ENCODE data around the gene RND3.

- TF ChIP-seq, protein P1, sequence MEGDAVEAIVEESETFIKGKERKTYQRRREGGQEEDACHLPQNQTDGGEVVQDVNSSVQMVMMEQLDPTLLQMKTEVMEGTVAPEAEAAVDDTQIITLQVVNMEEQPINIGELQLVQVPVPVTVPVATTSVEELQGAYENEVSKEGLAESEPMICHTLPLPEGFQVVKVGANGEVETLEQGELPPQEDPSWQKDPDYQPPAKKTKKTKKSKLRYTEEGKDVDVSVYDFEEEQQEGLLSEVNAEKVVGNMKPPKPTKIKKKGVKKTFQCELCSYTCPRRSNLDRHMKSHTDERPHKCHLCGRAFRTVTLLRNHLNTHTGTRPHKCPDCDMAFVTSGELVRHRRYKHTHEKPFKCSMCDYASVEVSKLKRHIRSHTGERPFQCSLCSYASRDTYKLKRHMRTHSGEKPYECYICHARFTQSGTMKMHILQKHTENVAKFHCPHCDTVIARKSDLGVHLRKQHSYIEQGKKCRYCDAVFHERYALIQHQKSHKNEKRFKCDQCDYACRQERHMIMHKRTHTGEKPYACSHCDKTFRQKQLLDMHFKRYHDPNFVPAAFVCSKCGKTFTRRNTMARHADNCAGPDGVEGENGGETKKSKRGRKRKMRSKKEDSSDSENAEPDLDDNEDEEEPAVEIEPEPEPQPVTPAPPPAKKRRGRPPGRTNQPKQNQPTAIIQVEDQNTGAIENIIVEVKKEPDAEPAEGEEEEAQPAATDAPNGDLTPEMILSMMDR (IDR thresholded peaks at IDR 0.05), result no peak
- no peak for TF ChIP-seq POLR2A (IDR thresholded peaks at IDR 0.05)
- no peak for TF ChIP-seq EP300 (IDR thresholded peaks at IDR 0.05)
Observed at GRCh38 chr2:150464986-150465385, 22.5 kb downstream of the RND3 start.

Measured in ovary (tissue), 3 donors.